Measurements from ENCODE around the gene FCHSD2.

- no peak for TF ChIP-seq SP1 (IDR thresholded peaks at IDR 0.05)
- no peak for TF ChIP-seq FOXM1 (IDR thresholded peaks at IDR 0.05; ENCODE audit: borderline replicate concordance)
- no peak for TF ChIP-seq PKNOX1 (IDR thresholded peaks at IDR 0.05)
- TF ChIP-seq FOXK2 (IDR thresholded peaks at IDR 0.05): no peak
- TF ChIP-seq BHLHE40 (IDR thresholded peaks at IDR 0.05; ENCODE audit: borderline replicate concordance): no peak
- TF ChIP-seq HDGF (IDR thresholded peaks at IDR 0.05; ENCODE audit: borderline replicate concordance): no peak
- TF ChIP-seq NFRKB (IDR thresholded peaks at IDR 0.05): no peak
- no peak for TF ChIP-seq ZNF384 (IDR thresholded peaks at IDR 0.05)
- TF ChIP-seq ELF4 (IDR thresholded peaks at IDR 0.05): no peak
- TF ChIP-seq FOXA1 (IDR thresholded peaks at IDR 0.05): no peak
These were observed 256.1 kb downstream of the FCHSD2 start for GRCh38 chr11:72885749-72886609.
